ENCODE data around the gene C1S. TPM values are rescaled to one million over a fixed set of nuclear protein-coding genes. Genes with fewer than 3 reads are reported as not detected.

The C1S gene
- total and polyA plus RNA-seq, 9 of the 15 experiments (the other 6 are each of a cell fraction or from before 2014, with no cell fraction given) = 0.08 to 0.84 (median 0.27) TPM

DNA sequence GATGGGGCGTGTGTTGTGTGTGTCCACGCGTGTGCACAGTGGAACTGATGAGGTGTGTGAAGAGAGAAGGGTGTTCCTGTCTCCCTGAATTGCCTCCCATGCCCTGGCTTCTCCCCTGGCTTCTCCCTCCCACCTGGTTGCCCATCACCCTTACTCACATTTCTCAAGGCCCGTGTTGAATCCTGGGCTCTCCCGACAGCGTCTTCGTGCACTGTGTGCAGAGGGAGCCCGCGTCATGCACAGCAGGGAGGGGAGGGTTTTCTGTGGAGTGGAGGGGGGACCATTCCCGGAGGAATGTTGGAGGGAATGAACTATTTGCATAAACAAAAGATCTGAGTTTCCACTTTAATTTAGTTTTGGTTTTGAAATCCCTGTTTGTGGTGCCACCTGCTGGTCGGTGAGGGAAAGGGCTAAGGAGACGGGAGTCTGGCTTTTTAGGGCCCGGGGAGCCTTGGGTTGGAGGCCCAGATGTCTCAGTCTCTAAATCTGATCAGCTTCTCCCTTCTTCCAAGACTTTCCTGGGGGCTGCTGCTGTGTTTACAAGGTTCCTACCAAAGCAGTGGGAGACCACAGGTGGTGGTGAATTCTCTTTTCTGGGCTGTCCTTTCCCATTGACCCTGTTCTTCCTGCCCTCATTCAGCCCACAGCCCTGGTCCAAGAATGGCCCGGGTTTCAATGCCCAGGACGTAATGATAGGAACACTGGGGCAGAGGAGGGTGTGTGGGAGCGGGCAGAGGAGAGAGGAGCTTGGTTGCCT, 31.9 kb downstream of the C1S start, which contains the start of gene C1R (continued):
- TF ChIP-seq, protein P1, sequence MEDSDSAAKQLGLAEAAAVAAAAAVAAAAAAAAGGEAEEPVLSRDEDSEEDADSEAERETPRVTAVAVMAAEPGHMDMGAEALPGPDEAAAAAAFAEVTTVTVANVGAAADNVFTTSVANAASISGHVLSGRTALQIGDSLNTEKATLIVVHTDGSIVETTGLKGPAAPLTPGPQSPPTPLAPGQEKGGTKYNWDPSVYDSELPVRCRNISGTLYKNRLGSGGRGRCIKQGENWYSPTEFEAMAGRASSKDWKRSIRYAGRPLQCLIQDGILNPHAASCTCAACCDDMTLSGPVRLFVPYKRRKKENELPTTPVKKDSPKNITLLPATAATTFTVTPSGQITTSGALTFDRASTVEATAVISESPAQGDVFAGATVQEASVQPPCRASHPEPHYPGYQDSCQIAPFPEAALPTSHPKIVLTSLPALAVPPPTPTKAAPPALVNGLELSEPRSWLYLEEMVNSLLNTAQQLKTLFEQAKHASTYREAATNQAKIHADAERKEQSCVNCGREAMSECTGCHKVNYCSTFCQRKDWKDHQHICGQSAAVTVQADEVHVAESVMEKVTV (CRISPR knock-in tag; IDR thresholded peaks at IDR 0.05) = 0 out of 2 replicates have a peak, but pooled peaks have one; percentile 33
- TF ChIP-seq SAFB2 (IDR thresholded peaks at IDR 0.05; ENCODE audit: borderline replicate concordance, low read depth, low read length, severe bottlenecking) (no peak), LEF1 (IDR thresholded peaks at IDR 0.05) (no peak), LARP7 (IDR thresholded peaks at IDR 0.05) (no peak), POLR2G (IDR thresholded peaks at IDR 0.05; ENCODE audit: low read depth, low read length) (peak; percentile 37; the same call in 1 of the 2 replicates), ATF7 (IDR thresholded peaks at IDR 0.05) (no peak), SMC3 (conservative IDR thresholded peaks at IDR 0.05; ENCODE audit: insufficient read depth, low read depth, low read length) (peak; percentile 52; the same call in 1 of the 2 replicates), MAFK (IDR thresholded peaks at IDR 0.05; ENCODE audit: low read length) (no peak)
- TF ChIP-seq, protein P2, sequence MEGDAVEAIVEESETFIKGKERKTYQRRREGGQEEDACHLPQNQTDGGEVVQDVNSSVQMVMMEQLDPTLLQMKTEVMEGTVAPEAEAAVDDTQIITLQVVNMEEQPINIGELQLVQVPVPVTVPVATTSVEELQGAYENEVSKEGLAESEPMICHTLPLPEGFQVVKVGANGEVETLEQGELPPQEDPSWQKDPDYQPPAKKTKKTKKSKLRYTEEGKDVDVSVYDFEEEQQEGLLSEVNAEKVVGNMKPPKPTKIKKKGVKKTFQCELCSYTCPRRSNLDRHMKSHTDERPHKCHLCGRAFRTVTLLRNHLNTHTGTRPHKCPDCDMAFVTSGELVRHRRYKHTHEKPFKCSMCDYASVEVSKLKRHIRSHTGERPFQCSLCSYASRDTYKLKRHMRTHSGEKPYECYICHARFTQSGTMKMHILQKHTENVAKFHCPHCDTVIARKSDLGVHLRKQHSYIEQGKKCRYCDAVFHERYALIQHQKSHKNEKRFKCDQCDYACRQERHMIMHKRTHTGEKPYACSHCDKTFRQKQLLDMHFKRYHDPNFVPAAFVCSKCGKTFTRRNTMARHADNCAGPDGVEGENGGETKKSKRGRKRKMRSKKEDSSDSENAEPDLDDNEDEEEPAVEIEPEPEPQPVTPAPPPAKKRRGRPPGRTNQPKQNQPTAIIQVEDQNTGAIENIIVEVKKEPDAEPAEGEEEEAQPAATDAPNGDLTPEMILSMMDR (IDR thresholded peaks at IDR 0.05 in 2 of 3, conservative IDR thresholded peaks at IDR 0.05 in 1 of 3; ENCODE audit: insufficient read depth in 2 of 3, low read depth in 1 of 3, low read length in 3 of 3) = peak; percentile 61 to 84 (median 81)
- TF ChIP-seq, protein P3, sequence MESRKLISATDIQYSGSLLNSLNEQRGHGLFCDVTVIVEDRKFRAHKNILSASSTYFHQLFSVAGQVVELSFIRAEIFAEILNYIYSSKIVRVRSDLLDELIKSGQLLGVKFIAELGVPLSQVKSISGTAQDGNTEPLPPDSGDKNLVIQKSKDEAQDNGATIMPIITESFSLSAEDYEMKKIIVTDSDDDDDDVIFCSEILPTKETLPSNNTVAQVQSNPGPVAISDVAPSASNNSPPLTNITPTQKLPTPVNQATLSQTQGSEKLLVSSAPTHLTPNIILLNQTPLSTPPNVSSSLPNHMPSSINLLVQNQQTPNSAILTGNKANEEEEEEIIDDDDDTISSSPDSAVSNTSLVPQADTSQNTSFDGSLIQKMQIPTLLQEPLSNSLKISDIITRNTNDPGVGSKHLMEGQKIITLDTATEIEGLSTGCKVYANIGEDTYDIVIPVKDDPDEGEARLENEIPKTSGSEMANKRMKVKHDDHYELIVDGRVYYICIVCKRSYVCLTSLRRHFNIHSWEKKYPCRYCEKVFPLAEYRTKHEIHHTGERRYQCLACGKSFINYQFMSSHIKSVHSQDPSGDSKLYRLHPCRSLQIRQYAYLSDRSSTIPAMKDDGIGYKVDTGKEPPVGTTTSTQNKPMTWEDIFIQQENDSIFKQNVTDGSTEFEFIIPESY (CRISPR knock-in tag; IDR thresholded peaks at IDR 0.05) = no peak
- TF ChIP-seq, protein P4, sequence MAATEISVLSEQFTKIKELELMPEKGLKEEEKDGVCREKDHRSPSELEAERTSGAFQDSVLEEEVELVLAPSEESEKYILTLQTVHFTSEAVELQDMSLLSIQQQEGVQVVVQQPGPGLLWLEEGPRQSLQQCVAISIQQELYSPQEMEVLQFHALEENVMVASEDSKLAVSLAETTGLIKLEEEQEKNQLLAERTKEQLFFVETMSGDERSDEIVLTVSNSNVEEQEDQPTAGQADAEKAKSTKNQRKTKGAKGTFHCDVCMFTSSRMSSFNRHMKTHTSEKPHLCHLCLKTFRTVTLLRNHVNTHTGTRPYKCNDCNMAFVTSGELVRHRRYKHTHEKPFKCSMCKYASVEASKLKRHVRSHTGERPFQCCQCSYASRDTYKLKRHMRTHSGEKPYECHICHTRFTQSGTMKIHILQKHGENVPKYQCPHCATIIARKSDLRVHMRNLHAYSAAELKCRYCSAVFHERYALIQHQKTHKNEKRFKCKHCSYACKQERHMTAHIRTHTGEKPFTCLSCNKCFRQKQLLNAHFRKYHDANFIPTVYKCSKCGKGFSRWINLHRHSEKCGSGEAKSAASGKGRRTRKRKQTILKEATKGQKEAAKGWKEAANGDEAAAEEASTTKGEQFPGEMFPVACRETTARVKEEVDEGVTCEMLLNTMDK (IDR thresholded peaks at IDR 0.05; ENCODE audit: borderline replicate concordance, insufficient read depth, low read depth, low read length, poor library complexity, severe bottlenecking) = peak; percentile 40
- TF ChIP-seq, protein P5, sequence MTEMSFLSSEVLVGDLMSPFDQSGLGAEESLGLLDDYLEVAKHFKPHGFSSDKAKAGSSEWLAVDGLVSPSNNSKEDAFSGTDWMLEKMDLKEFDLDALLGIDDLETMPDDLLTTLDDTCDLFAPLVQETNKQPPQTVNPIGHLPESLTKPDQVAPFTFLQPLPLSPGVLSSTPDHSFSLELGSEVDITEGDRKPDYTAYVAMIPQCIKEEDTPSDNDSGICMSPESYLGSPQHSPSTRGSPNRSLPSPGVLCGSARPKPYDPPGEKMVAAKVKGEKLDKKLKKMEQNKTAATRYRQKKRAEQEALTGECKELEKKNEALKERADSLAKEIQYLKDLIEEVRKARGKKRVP (CRISPR knock-in tag; IDR thresholded peaks at IDR 0.05) = no peak

All from K562 (cell line).